Caco-2 (cell line): Measurements from ENCODE around the gene JAGN1. TPM values are rescaled to one million over a fixed set of nuclear protein-coding genes. Genes with fewer than 3 reads are reported as not detected.

Source experiments
- BruUV-seq: library from RNA; stranded (reverse); fragments of 400-500 nt; replicated peaks from 2 replicates; lab custom pipeline; 2021; lab: Mats Ljungman, UMichigan
- CTCF ChIA-PET: fragments of 300-600 bp; sonication (Branson Sonifier 250); formaldehyde crosslinking; loops from one replicate; lab custom pipeline; 2022; ENCODE audit warnings: antibody characterized with exemption; lab: Charles Lee
- POLR2A ChIA-PET: fragments of 300-600 bp; sonication (Branson Sonifier 250); formaldehyde crosslinking; loops from one replicate; lab custom pipeline; 2022; ENCODE audit warnings: antibody characterized with exemption; lab: Charles Lee
- DNase-seq, 2 experiments: peaks; one replicate each; pipeline versions ENCODE4 v3.0.0 to v3.0.0-alpha.2; 2020 to 2022
- H3K27me3 ChIP-seq: replicated peaks from 2 replicates; pipeline ENCODE4 v1.6.0; 2011; ENCODE audit warnings: low read length; ENCODE audit not compliant: control insufficient read depth, insufficient read depth
- H3K36me3 ChIP-seq: 2 replicates; pipeline ENCODE4 v1.5.1; 2011; ENCODE audit warnings: low read length; ENCODE audit not compliant: control insufficient read depth, insufficient read depth
- H3K4me1 ChIP-seq: fragments of 250-450 bp; sonication (Bioruptor Pico); 2 replicates; pipeline ENCODE4 v1.5.1; 2020; ENCODE audit warnings: mild to moderate bottlenecking
- H3K4me3 ChIP-seq: 2 replicates; pipeline ENCODE4 v1.5.1; 2011; ENCODE audit warnings: low read depth, mild to moderate bottlenecking, control low read depth, low read length
- H3K9me3 ChIP-seq: fragments of 250-450 bp; sonication (Bioruptor Pico); 2 replicates; pipeline ENCODE4 v1.5.1; 2020; ENCODE audit warnings: mild to moderate bottlenecking, moderate library complexity
- H3K27ac Mint-ChIP-seq: one replicate; pipeline ENCODE4 v1.8.0; 2022; ENCODE audit warnings: mixed read lengths; ENCODE audit not compliant: unreplicated experiment
- H3K27me3 Mint-ChIP-seq: one replicate; pipeline ENCODE4 v1.8.0; 2022; ENCODE audit warnings: mixed read lengths; ENCODE audit not compliant: insufficient read depth, unreplicated experiment
- H3K36me3 Mint-ChIP-seq: one replicate; pipeline ENCODE4 v1.8.0; 2022; ENCODE audit warnings: mild to moderate bottlenecking, mixed read lengths; ENCODE audit not compliant: insufficient read depth, unreplicated experiment
- H3K4me1 Mint-ChIP-seq: one replicate; pipeline ENCODE4 v1.8.0; 2022; ENCODE audit warnings: low read depth, mixed read lengths; ENCODE audit not compliant: unreplicated experiment
- H3K4me3 Mint-ChIP-seq: one replicate; pipeline ENCODE4 v1.8.0; 2022; ENCODE audit warnings: mild to moderate bottlenecking, moderate library complexity, mixed read lengths; ENCODE audit not compliant: unreplicated experiment
- H3K9me3 Mint-ChIP-seq: one replicate; pipeline ENCODE4 v1.8.0; 2022; ENCODE audit warnings: mixed read lengths; ENCODE audit not compliant: unreplicated experiment
- intact Hi-C: fragments of 100-400 bp; cut with micrococcal nuclease; formaldehyde crosslinking; loops from one replicate; pipeline ENCODE4 v1.10.0; 2022; ENCODE audit not compliant: unreplicated experiment
- total RNA-seq: library from RNA; stranded (reverse); gene quantifications from 2 replicates; pipeline ENCODE4 v1.2.3, GENCODE V29; 2022
- TF ChIP-seq, protein P1 (sequence below), 2 experiments: fragments of 200-600 bp in 1 of 2; IDR thresholded peaks; 1 replicate in 1 of 2; 2 replicates in 1 of 2; pipeline versions ENCODE4 v1.5.1 to v1.8.0; 2011 to 2022; ENCODE audit warnings: antibody characterized with exemption in 1 of 2, control low read depth in 1 of 2, inconsistent platforms in 1 of 2, low read depth in 1 of 2, low read length in 1 of 2, mild to moderate bottlenecking in 1 of 2, moderate library complexity in 1 of 2; ENCODE audit not compliant: insufficient read depth in 1 of 2, severe bottlenecking in 1 of 2, unreplicated experiment in 1 of 2

The JAGN1 gene
- total RNA-seq, 1 experiment from 2014 or later, result 34.2 TPM

GRCh38 chr3:9916734-9917680 is 26.6 kb downstream of the JAGN1 start, which contains the start of gene IL17RC:
Gene IL17RC, plus strand, starts transcription at chr3:9917098. Its CDS starts 218 bp downstream, at chr3:9917316.
- BruUV-seq, result no TSS peak
- peak within 1 kb of the TSS; percentile 76 for H3K27ac Mint-ChIP-seq
- intact Hi-C loops, result loop anchor here (1.0 to 5.0 kb wide), 3 partner anchors 15 to 75 kb away; partner anchors contain the start of gene RPUSD3

GRCh38 chr3:9917820-9918219 is 27.4 kb downstream of the JAGN1 start:
- TF ChIP-seq, protein P1, sequence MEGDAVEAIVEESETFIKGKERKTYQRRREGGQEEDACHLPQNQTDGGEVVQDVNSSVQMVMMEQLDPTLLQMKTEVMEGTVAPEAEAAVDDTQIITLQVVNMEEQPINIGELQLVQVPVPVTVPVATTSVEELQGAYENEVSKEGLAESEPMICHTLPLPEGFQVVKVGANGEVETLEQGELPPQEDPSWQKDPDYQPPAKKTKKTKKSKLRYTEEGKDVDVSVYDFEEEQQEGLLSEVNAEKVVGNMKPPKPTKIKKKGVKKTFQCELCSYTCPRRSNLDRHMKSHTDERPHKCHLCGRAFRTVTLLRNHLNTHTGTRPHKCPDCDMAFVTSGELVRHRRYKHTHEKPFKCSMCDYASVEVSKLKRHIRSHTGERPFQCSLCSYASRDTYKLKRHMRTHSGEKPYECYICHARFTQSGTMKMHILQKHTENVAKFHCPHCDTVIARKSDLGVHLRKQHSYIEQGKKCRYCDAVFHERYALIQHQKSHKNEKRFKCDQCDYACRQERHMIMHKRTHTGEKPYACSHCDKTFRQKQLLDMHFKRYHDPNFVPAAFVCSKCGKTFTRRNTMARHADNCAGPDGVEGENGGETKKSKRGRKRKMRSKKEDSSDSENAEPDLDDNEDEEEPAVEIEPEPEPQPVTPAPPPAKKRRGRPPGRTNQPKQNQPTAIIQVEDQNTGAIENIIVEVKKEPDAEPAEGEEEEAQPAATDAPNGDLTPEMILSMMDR (IDR thresholded peaks at IDR 0.05; ENCODE audit: insufficient read depth in 1 of 2, low read depth in 1 of 2, low read length in 1 of 2, severe bottlenecking in 1 of 2, unreplicated experiment in 1 of 2), result no peak
- no peaks in the 10 kb centered on the region for H3K9me3 ChIP-seq
- no TSS peak for BruUV-seq
- Mint-ChIP-seq H3K36me3 (peaks cover 13% of the 10 kb centered on the region), H3K4me1 (no peaks in the 10 kb centered on the region), H3K4me3 (peak overlapping the region; percentile 89), H3K27ac (peak overlapping the region; percentile 76), H3K27me3 (no peaks in the 10 kb centered on the region), H3K9me3 (no peaks in the 10 kb centered on the region)
- H3K27me3 ChIP-seq, result no peaks in the 10 kb centered on the region
- intact Hi-C loops, result loop anchor here (2.0 to 5.0 kb wide), 2 partner anchors 29 to 76 kb away; partner anchors contain the start of gene RPUSD3
- no peak for DNase-seq
- no peak overlapping the region for H3K4me3 ChIP-seq
- ChIA-PET POLR2A (interaction anchor here (0.6 kb wide), 1 partner anchor 15 kb away, joined by 3 read pairs; no protein-coding TSS in a partner anchor), CTCF (interaction anchor here (0.8 to 5.0 kb wide), 3 partner anchors 15 to 28 kb away, joined by 4 to 63 read pairs (median 7); partner anchors contain the start of genes CRELD1 and IL17RE)
- H3K4me1 ChIP-seq, result peaks cover 21% of the 10 kb centered on the region
- peaks cover 3% of the 10 kb centered on the region; the same call in 1 of the 2 replicates for H3K36me3 ChIP-seq

More at GRCh38 chr3:9916734-9917680, 26.6 kb downstream of the JAGN1 start, which contains the start of gene IL17RC:
- Histone ChIP-seq H3K36me3 (peaks cover 3% of the 10 kb centered on the region; the same call in 1 of the 2 replicates), H3K4me1 (peaks cover 21% of the 10 kb centered on the region), H3K9me3 (no peaks in the 10 kb centered on the region), H3K27me3 (no peaks in the 10 kb centered on the region), H3K4me3 (peak within 1 kb of the TSS; percentile 73)
- TF ChIP-seq, protein P1 (IDR thresholded peaks at IDR 0.05; ENCODE audit: insufficient read depth in 1 of 2, low read depth in 1 of 2, low read length in 1 of 2, severe bottlenecking in 1 of 2, unreplicated experiment in 1 of 2), result peak in 1 of 2 experiments; percentile 0
- Mint-ChIP-seq H3K9me3 (no peaks in the 10 kb centered on the region), H3K27me3 (no peaks in the 10 kb centered on the region), H3K4me1 (no peaks in the 10 kb centered on the region), H3K36me3 (peaks cover 19% of the 10 kb centered on the region), H3K4me3 (peak within 1 kb of the TSS; percentile 89)
- CTCF ChIA-PET, result interaction anchor here (0.7 to 5.0 kb wide), 7 partner anchors 15 to 107 kb away, joined by 3 to 63 read pairs (median 7); partner anchors contain the start of genes CRELD1, IL17RE and TTLL3
- DNase-seq, result peak; percentile 90 to 94
- POLR2A ChIA-PET, result interaction anchor here (0.5 to 3.9 kb wide), 7 partner anchors 13 to 86 kb away, joined by 3 to 31 read pairs (median 6); partner anchors contain the start of genes CRELD1 and IL17RE
